Skeletal muscle tissue (tissue), 4 donors: ENCODE data around the gene PHOX2A. TPM values are rescaled to one million over a fixed set of nuclear protein-coding genes. Genes with fewer than 3 reads are reported as not detected.
A peak's percentile ranks its signal among the peaks of the same experiment; 100 is the strongest.

Source experiments
- H3K27ac ChIP-seq: one replicate; pipeline ENCODE4 v1.7.0; 2013; ENCODE audit warnings: mild to moderate bottlenecking, low read depth, low read length, inconsistent platforms
- H3K27me3 ChIP-seq, 3 donors: one replicate each; pipeline ENCODE4 v1.7.0; 2013; ENCODE audit warnings: low read length in 3 of 3; ENCODE audit not compliant: control insufficient read depth in 3 of 3, insufficient read depth in 3 of 3
- H3K36me3 ChIP-seq, 3 donors: one replicate each; pipeline ENCODE4 v1.7.0; 2013; ENCODE audit warnings: low read length in 3 of 3; ENCODE audit not compliant: control insufficient read depth in 3 of 3, insufficient read depth in 3 of 3
- H3K4me1 ChIP-seq, 3 donors: one replicate each; pipeline ENCODE4 v1.7.0; 2013; ENCODE audit warnings: low read length in 3 of 3, mild to moderate bottlenecking in 3 of 3; ENCODE audit not compliant: control insufficient read depth in 3 of 3, insufficient read depth in 3 of 3
- H3K4me3 ChIP-seq, 3 donors: one replicate each; pipeline ENCODE4 v1.7.0; 2013; ENCODE audit warnings: low read length in 3 of 3
- H3K9ac ChIP-seq, 3 donors: one replicate each; pipeline ENCODE4 v1.7.0; 2013; ENCODE audit warnings: low read length in 3 of 3, mild to moderate bottlenecking in 3 of 3, moderate library complexity in 2 of 3, low read depth in 1 of 3
- H3K9me3 ChIP-seq, 3 donors: one replicate each; pipeline ENCODE4 v1.7.0; 2013; ENCODE audit warnings: low read length in 3 of 3; ENCODE audit not compliant: control insufficient read depth in 3 of 3
- total RNA-seq: library from RNA; depleted of rRNA; stranded (reverse); fragments of >200 nt; gene quantifications from one replicate; pipeline ENCODE4 v1.2.3, GENCODE V29; 2014
- donor health status: Osteomylitis.

The PHOX2A gene
- total RNA-seq, 1 donor from 2014 or later: not detected

- H3K27me3 ChIP-seq: peaks cover 0 to under 1% (median 0%) of the 10 kb centered on the region in 3 donors
- no peak overlapping the region for H3K4me3 ChIP-seq
- peaks cover 62 to 70% (median 68%) of the 10 kb centered on the region in 3 donors for H3K36me3 ChIP-seq
- no peak overlapping the region for H3K9ac ChIP-seq
- H3K27ac ChIP-seq: no peak overlapping the region
- H3K9me3 ChIP-seq: no peaks in the 10 kb centered on the region
- H3K4me1 ChIP-seq: peaks cover 18 to 22% (median 20%) of the 10 kb centered on the region in 3 donors
Measured at GRCh38 chr11:72235351-72236057, 8.5 kb downstream of the PHOX2A start.

- Histone ChIP-seq H3K9me3 (no peaks in the 10 kb centered on the region), H3K4me1 (peaks cover 12 to 16% (median 14%) of the 10 kb centered on the region in 3 donors), H3K27ac (no peak overlapping the region), H3K4me3 (no peak overlapping the region), H3K9ac (no peak overlapping the region), H3K36me3 (peaks cover 68 to 76% (median 74%) of the 10 kb centered on the region in 3 donors), H3K27me3 (no peaks in the 10 kb centered on the region)
Measured at GRCh38 chr11:72234920-72235319, 9.1 kb downstream of the PHOX2A start.

GRCh38 chr11:72234514-72234830 lies 9.5 kb downstream of the PHOX2A start:
- H3K9ac ChIP-seq: peak overlapping the region in 1 of 3 donors; percentile 14
- peaks cover 73 to 80% (median 78%) of the 10 kb centered on the region in 3 donors for H3K36me3 ChIP-seq
- H3K9me3 ChIP-seq: no peaks in the 10 kb centered on the region
- H3K27me3 ChIP-seq: no peaks in the 10 kb centered on the region
- no peak overlapping the region for H3K27ac ChIP-seq
- H3K4me3 ChIP-seq: no peak overlapping the region
- peaks cover 11 to 14% (median 13%) of the 10 kb centered on the region in 3 donors for H3K4me1 ChIP-seq

GRCh38 chr11:72233773-72234513 lies 10.0 kb downstream of the PHOX2A start:
- Histone ChIP-seq H3K9ac (peak overlapping the region in 1 of 3 donors; percentile 8), H3K9me3 (no peaks in the 10 kb centered on the region), H3K4me1 (peaks cover 6 to 9% (median 8%) of the 10 kb centered on the region in 3 donors), H3K27ac (no peak overlapping the region), H3K36me3 (peaks cover 78 to 85% (median 84%) of the 10 kb centered on the region in 3 donors), H3K27me3 (no peaks in the 10 kb centered on the region), H3K4me3 (no peak overlapping the region)

GRCh38 chr11:72233056-72233772 lies 10.8 kb downstream of the PHOX2A start:
- peaks cover 2 to 9% (median 6%) of the 10 kb centered on the region in 3 donors for H3K4me1 ChIP-seq
- peaks cover 84 to 91% (median 87%) of the 10 kb centered on the region in 3 donors for H3K36me3 ChIP-seq

GRCh38 chr11:72232260-72233055 lies 11.5 kb downstream of the PHOX2A start:
- no peaks in the 10 kb centered on the region for H3K9me3 ChIP-seq
- peaks cover 5 to 15% (median 6%) of the 10 kb centered on the region in 3 donors for H3K4me1 ChIP-seq
- no peak overlapping the region for H3K4me3 ChIP-seq
- H3K9ac ChIP-seq: peak overlapping the region in 2 of 3 donors; percentile 3 to 10
- H3K27me3 ChIP-seq: no peaks in the 10 kb centered on the region
- H3K36me3 ChIP-seq: peaks cover 86 to 90% (median 88%) of the 10 kb centered on the region in 3 donors
- no peak overlapping the region for H3K27ac ChIP-seq

More at GRCh38 chr11:72233056-72233772, 10.8 kb downstream of the PHOX2A start:
- Histone ChIP-seq H3K27ac (no peak overlapping the region), H3K9me3 (no peaks in the 10 kb centered on the region), H3K27me3 (no peaks in the 10 kb centered on the region), H3K9ac (no peak overlapping the region), H3K4me3 (no peak overlapping the region)

- Histone ChIP-seq H3K9ac (peak overlapping the region in 1 of 3 donors; percentile 3), H3K4me3 (no peak overlapping the region), H3K36me3 (peaks cover 80 to 85% (median 82%) of the 10 kb centered on the region in 3 donors), H3K27ac (no peak overlapping the region), H3K27me3 (no peaks in the 10 kb centered on the region), H3K9me3 (no peaks in the 10 kb centered on the region), H3K4me1 (peaks cover 3 to 22% (median 5%) of the 10 kb centered on the region in 3 donors)
Measured at GRCh38 chr11:72231396-72232259, 12.3 kb downstream of the PHOX2A start.

GRCh38 chr11:72230764-72231365 lies 13.1 kb downstream of the PHOX2A start:
- no peak overlapping the region for H3K27ac ChIP-seq
- no peaks in the 10 kb centered on the region for H3K27me3 ChIP-seq
- H3K36me3 ChIP-seq: peaks cover 76 to 83% (median 76%) of the 10 kb centered on the region in 3 donors
- H3K4me1 ChIP-seq: peaks cover under 1 to 27% (median 6%) of the 10 kb centered on the region in 3 donors
- no peak overlapping the region for H3K9ac ChIP-seq
- H3K9me3 ChIP-seq: no peaks in the 10 kb centered on the region
- no peak overlapping the region for H3K4me3 ChIP-seq
